H7 (cell line): Measurements from ENCODE around the gene CPB2. TPM values are rescaled to one million over a fixed set of nuclear protein-coding genes. Genes with fewer than 3 reads are reported as not detected.

Experiments
- DNase-seq: peaks from one replicate; pipeline ENCODE4 v3.0.0; 2012
- H3K27me3 ChIP-seq: 2 replicates; pipeline ENCODE4 v1.6.0; 2011; ENCODE audit warnings: mild to moderate bottlenecking, low read length; ENCODE audit not compliant: control insufficient read depth, insufficient read depth
- H3K36me3 ChIP-seq: replicated peaks from 2 replicates; pipeline ENCODE4 v1.5.1; 2011; ENCODE audit warnings: low read length; ENCODE audit not compliant: control insufficient read depth, insufficient read depth
- H3K4me3 ChIP-seq: 2 replicates; pipeline ENCODE4 v1.5.1; 2011; ENCODE audit warnings: low read depth, mild to moderate bottlenecking, control low read depth, low read length, moderate library complexity; ENCODE audit not compliant: insufficient read depth
- total RNA-seq: library from RNA; depleted of rRNA; stranded (reverse); fragments of >200 nt; shearing (Covaris generic); gene quantifications from 2 replicates; pipeline ENCODE4 v1.2.3, GENCODE V29; 2014; rRNA removed

Gene CPB2
- total RNA-seq, 1 experiment from 2014 or later, result not detected

DNA sequence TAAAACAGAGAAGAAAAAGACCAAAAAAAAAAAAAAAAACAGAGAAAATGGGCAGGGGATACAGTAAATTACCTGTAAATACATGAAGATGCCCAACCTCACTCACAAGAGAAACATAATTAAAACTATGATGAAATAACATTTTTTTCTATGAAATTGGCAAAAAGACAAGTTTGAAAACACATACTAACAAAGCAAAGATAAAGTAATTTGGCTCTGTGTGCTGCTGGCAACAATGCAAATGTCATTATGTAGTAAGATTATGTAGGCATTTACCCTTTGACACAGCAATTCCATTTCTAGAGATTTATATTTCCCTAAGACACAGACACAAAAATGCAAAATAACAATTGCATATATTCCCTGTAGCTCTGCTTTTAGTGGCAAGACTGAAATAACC is 72.5 kb downstream of the CPB2 start:
- no peak overlapping the region for H3K4me3 ChIP-seq
- H3K27me3 ChIP-seq, result no peaks in the 10 kb centered on the region
- DNase-seq, result no peak
- peaks cover 1% of the 10 kb centered on the region; the same call in 1 of the 2 replicates for H3K36me3 ChIP-seq

DNA sequence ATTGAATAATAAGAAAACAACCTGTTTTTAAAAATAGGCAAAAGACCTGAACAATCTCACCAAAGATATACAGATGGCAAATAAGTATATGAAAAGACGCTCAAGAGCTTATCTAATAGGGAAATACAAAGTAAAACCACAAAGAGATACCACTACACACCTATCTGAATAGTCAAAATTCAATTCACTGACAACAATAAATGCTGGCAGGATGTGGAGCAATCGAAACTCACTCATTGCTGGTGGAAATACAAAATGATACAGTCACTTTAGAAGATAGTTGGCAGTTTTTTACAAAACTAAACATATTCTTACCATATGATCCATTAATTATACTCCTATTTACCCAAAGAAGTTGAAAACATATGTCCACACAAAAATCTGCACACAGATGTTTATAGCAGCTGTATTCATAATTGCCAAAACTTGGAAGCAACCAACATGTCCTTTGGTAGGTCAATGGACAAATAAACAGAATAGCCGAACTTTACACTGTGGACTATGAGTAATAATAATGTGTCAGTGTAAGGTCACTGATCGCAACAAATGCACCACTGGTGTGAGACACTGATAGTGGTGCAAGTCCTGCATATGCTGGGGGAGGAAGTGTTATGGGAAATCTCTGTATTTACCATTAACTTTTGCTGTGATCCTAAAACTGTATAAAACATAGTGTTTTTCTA is 73.1 kb downstream of the CPB2 start:
- DNase-seq, result no peak
- peaks cover 1% of the 10 kb centered on the region; the same call in 1 of the 2 replicates for H3K36me3 ChIP-seq
- no peak overlapping the region for H3K4me3 ChIP-seq
- no peaks in the 10 kb centered on the region for H3K27me3 ChIP-seq

DNA sequence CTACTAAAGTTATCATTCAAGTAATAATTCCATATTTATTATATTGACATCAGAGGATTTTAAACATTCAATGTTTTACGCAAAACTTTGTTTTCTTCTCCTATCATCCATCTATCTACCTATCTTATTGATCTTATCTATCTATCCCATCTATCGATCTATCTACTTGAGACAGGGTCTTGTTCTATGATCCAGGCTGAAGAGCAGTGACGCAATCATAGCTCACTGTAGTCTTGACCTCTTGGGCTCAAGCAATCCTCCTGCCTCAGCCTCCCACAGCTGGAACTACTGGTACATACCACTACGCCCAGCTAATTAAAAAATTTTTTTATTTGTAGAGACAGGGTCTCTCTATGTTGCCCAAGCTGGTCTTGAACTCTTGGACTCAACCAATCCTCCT is 79.7 kb downstream of the CPB2 start:
- no peak for DNase-seq
- Histone ChIP-seq H3K4me3 (no peak overlapping the region), H3K36me3 (no peaks in the 10 kb centered on the region), H3K27me3 (no peaks in the 10 kb centered on the region)

DNA sequence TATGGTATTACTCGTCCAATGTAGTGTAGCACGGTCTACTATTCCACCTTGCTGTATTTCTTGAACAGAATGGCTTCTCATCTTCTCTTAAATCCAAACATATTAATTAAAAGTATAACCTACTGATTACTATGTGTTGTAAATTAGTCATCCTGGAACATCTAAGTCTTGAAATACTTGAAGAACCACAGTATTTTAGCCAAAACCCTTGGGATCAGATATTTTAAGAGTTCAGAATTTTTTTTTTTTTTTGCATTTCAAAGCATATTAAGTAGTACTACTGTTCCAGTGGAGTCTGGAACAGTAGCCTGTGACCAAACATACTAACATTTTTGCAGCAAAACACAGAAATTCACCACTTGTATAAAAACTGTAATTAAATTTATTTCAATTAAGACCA is 82.4 kb downstream of the CPB2 start:
- Histone ChIP-seq H3K27me3 (no peaks in the 10 kb centered on the region), H3K36me3 (peaks cover 4% of the 10 kb centered on the region), H3K4me3 (no peak overlapping the region)
- no peak for DNase-seq

DNA sequence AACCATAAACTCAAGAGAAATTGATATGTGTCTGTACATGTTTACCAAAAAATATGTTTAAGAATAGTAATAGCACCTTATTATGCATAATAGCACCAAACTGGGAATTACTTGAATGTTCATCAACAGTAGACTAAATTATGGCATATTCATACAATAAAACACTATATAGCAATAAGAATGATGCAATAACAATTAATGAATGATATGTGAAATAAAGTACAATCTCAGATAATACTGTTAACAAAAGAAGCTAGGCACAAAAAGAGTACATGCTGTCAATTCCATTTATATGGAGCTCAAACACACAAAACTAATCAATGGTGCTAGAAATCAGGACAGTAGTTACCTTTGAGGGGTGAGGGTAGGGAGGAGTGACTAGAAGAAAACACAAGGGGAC is 88.6 kb downstream of the CPB2 start:
- no peaks in the 10 kb centered on the region; the same call in 1 of the 2 replicates for H3K27me3 ChIP-seq
- H3K36me3 ChIP-seq, result peaks cover 6% of the 10 kb centered on the region
- no peak overlapping the region for H3K4me3 ChIP-seq
- DNase-seq, result no peak

DNA sequence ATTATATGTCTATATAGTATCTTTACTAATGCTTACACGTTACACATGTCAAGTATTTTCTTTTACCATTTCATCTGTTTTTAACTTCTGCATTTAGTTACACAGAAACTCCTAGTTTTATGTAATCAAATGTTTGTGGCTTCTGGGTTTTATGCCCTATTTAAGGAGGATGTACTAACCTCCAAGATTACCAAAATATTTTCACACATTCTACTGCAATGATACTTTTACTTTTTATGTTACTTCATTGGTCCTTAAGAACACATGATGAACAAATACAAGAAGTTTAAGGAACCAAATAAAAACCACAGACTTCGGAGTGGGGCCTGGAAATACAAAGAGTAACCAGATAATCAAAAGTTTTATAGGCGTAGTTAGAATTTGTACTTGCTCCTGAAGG is 89.5 kb downstream of the CPB2 start:
- Histone ChIP-seq H3K27me3 (no peaks in the 10 kb centered on the region; the same call in 1 of the 2 replicates), H3K36me3 (peaks cover 6% of the 10 kb centered on the region), H3K4me3 (no peak overlapping the region)
- DNase-seq, result no peak

DNA sequence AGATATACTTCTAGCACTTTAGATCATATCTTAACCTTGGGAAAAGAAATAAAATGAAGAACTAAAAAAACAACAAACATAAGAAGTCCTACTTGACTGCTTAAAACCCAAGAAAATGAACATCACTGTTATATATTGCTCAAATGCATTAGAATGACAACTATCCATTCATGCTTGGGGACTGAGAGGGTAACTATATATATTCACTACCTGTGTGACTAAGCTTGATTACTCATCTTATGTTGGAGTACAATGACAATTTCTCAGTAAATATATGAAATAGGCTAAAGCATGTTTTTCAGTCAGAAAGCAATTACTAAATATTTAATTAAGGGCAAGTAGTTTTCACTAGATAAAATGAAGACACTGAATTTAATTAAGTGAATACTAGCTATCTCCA is 92.4 kb downstream of the CPB2 start:
- Histone ChIP-seq H3K4me3 (no peak overlapping the region), H3K27me3 (no peaks in the 10 kb centered on the region; the same call in 1 of the 2 replicates), H3K36me3 (peaks cover 2% of the 10 kb centered on the region)
- DNase-seq, result no peak

DNA sequence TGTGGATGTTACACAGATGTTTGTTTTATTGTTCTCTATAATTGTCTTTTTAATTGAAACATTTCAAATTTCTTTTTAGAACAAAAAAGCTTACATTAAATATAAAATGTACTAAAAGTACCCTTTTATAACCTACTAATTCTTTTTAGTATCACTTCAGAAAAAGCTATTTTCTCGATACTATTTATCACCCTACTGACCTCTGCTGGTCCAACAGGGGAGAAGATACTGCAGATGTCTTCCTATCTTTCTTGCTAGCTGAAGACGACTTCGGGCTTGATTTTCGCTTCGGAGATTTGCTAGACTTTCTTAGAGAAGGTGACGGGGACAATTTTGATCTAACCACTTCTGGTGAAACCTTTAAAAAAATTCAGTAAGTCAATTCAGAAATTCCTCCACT is 94.7 kb downstream of the CPB2 start:
- no peaks in the 10 kb centered on the region; the same call in 1 of the 2 replicates for H3K27me3 ChIP-seq
- H3K4me3 ChIP-seq, result no peak overlapping the region
- DNase-seq, result peak; percentile 3
- H3K36me3 ChIP-seq, result no peaks in the 10 kb centered on the region; the same call in none of the 2 replicates

DNA sequence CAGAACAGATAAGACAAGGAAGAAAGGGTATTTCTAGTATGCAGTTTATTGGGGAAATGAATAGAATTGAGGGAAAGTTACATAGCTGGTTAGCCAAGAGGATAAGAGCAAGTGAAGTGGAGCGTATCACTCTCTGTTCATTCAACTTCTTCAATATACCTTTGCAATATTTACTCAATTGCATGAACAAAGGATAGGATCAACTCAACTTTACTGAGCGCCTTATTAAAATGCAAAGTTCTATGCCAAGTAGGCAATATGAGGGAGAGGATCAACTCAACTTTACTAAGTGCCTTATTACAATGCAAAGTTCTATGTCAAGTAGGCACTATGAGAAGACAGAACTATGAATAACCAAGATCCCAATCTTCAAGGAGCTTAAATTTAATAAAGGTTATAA is 96.2 kb downstream of the CPB2 start:
- DNase-seq, result no peak
- H3K36me3 ChIP-seq, result no peaks in the 10 kb centered on the region; the same call in none of the 2 replicates

DNA sequence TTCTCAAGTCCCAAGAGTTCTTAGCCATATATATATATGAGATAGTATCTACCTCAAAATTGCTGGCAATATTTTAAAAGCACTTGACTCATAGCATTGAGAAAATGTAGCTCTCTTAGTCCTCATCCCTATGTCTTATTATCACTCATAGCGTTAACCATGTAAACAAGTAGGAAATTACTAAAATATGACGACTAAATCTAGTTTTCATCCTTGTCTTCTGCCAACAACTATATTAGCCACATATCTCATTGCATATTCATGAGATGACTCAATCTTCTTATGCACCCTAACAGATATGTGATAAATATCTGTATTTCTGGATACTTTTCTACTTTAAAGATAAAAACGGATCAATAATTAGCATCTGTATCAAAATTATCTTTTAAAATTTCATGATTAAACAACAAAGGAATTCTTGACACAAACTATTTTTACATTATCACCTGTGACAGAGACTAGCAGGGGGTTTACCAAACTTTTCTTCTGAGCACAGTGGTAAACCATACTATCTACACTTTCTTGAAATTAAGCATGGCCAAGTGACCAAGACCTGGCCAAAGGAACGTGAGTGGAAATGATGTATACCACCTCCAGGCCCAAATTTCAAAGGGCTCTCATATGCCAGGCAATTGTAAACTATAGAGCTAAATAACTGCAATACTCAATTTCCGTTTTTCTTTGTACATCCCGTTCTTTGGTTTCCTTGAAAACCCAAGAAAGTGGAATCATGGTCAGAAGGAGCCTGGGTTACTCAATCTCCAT is 98.0 kb downstream of the CPB2 start:
- Histone ChIP-seq H3K36me3 (no peaks in the 10 kb centered on the region; the same call in none of the 2 replicates), H3K27me3 (no peaks in the 10 kb centered on the region), H3K4me3 (no peak overlapping the region)
- no peak for DNase-seq

More for the DNA sequence above, 96.2 kb downstream of the CPB2 start:
- Histone ChIP-seq H3K4me3 (no peak overlapping the region), H3K27me3 (no peaks in the 10 kb centered on the region)

DNA sequence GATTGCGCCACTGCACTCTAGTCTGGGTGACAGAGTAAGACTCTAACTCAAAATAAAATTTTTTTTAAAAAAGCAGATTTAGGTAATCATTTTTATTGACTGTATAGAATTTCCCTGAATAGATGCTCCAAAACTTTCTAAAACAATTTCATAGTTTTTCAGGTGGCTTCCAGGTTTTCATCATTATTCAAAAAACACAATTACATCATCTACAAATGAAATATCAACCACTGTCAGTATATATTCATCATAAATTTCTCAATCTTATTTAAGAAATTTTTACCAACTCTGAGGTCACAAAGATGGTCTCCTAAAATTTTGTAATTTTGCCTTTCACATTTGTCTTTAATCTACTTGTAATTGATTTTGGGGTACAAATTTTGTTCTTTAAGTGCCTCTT is 100.3 kb downstream of the CPB2 start:
- no peak for DNase-seq
- Histone ChIP-seq H3K4me3 (no peak overlapping the region), H3K27me3 (no peaks in the 10 kb centered on the region), H3K36me3 (peaks cover 3% of the 10 kb centered on the region)

Other genes starting within 250 kb of the CPB2 start
- 8.2 and 9.2 TPM in 2 replicates for gene ZC3H13, start 52.3 kb downstream of the CPB2 start, total RNA-seq
- gene LCP1, start 77.1 kb upstream of the CPB2 start, total RNA-seq, result 0.62 and 1.9 TPM in 2 replicates
- not detected in 2 replicates for gene LRRC63, start 106.9 kb upstream of the CPB2 start, total RNA-seq